Nephron progenitor cell (in vitro differentiated cells): ENCODE results near the gene FLAD1.

Experiments used
- DNase-seq: peaks from one replicate; pipeline ENCODE4 v3.0.0; 2021
- H3K27ac Mint-ChIP-seq: 2 replicates; pipeline ENCODE4 v1.8.0; 2021; ENCODE audit warnings: mild to moderate bottlenecking, moderate library complexity, mixed read lengths
- H3K27me3 Mint-ChIP-seq: 2 replicates; pipeline ENCODE4 v1.8.0; 2021; ENCODE audit warnings: mild to moderate bottlenecking, low read depth, mixed read lengths; ENCODE audit not compliant: poor library complexity
- H3K36me3 Mint-ChIP-seq: 2 replicates; pipeline ENCODE4 v1.8.0; 2021; ENCODE audit warnings: low read depth, mixed read lengths
- H3K4me1 Mint-ChIP-seq: 2 replicates; pipeline ENCODE4 v1.8.0; 2021; ENCODE audit warnings: mixed read lengths
- H3K4me3 Mint-ChIP-seq: 2 replicates; pipeline ENCODE4 v1.8.0; 2021; ENCODE audit warnings: mild to moderate bottlenecking, moderate library complexity, mixed read lengths
- H3K9me3 Mint-ChIP-seq: 2 replicates; pipeline ENCODE4 v1.8.0; 2021; ENCODE audit warnings: mild to moderate bottlenecking, moderate library complexity, mixed read lengths
- CTCF ChIP-seq: fragments of 200-600 bp; sonication (generic); IDR thresholded peaks from 2 replicates; pipeline ENCODE4 v1.5.0; 2021; ENCODE audit warnings: antibody characterized with exemption

Gene FLAD1

GRCh38 chr1:155037851-155038441 is 54.8 kb downstream of the FLAD1 start:
- TF ChIP-seq CTCF = no peak
- Mint-ChIP-seq H3K36me3 (no peaks in the 10 kb centered on the region), H3K4me1 (peaks cover 12% of the 10 kb centered on the region), H3K27me3 (peaks cover 15% of the 10 kb centered on the region), H3K27ac (no peak overlapping the region), H3K4me3 (no peak overlapping the region), H3K9me3 (no peaks in the 10 kb centered on the region)
- DNase-seq = no peak

- no peak for DNase-seq
- no peak overlapping the region for H3K4me3 Mint-ChIP-seq
- H3K9me3 Mint-ChIP-seq = no peaks in the 10 kb centered on the region
- H3K27me3 Mint-ChIP-seq = peaks cover 17% of the 10 kb centered on the region
- TF ChIP-seq CTCF = no peak
- peaks cover 15% of the 10 kb centered on the region for H3K4me1 Mint-ChIP-seq
- no peak overlapping the region for H3K27ac Mint-ChIP-seq
- H3K36me3 Mint-ChIP-seq = no peaks in the 10 kb centered on the region
These were observed 55.6 kb downstream of the FLAD1 start for GRCh38 chr1:155038602-155039307.

GRCh38 chr1:155039308-155039669 is 56.1 kb downstream of the FLAD1 start:
- no peak overlapping the region for H3K4me3 Mint-ChIP-seq
- H3K4me1 Mint-ChIP-seq = peaks cover 21% of the 10 kb centered on the region
- peaks cover 17% of the 10 kb centered on the region for H3K27me3 Mint-ChIP-seq
- H3K9me3 Mint-ChIP-seq = no peaks in the 10 kb centered on the region
- H3K36me3 Mint-ChIP-seq = no peaks in the 10 kb centered on the region
- no peak for TF ChIP-seq CTCF
- DNase-seq = no peak
- H3K27ac Mint-ChIP-seq = no peak overlapping the region

GRCh38 chr1:155040358-155041093 is 57.4 kb downstream of the FLAD1 start:
- peaks cover 33% of the 10 kb centered on the region for H3K4me1 Mint-ChIP-seq
- no peak for DNase-seq
- H3K9me3 Mint-ChIP-seq = no peaks in the 10 kb centered on the region
- no peak for TF ChIP-seq CTCF
- peaks cover 13% of the 10 kb centered on the region for H3K27me3 Mint-ChIP-seq
- H3K36me3 Mint-ChIP-seq = no peaks in the 10 kb centered on the region
- H3K4me3 Mint-ChIP-seq = no peak overlapping the region
- no peak overlapping the region for H3K27ac Mint-ChIP-seq
